K562 (cell line): Measurements from ENCODE around the gene BBS1. TPM values are rescaled to one million over a fixed set of nuclear protein-coding genes. Genes with fewer than 3 reads are reported as not detected.

Source experiments
- CTCFL ChIP-seq: IDR thresholded peaks from 2 replicates; pipeline ENCODE4 v1.6.1; 2011; ENCODE audit warnings: borderline replicate concordance, low read depth, mild to moderate bottlenecking, moderate library complexity, low read length; ENCODE audit not compliant: insufficient read depth, poor library complexity, severe bottlenecking
- EHMT2 ChIP-seq: fragments of 450-650 bp; IDR thresholded peaks from 2 replicates; pipeline ENCODE4 v1.6.1; 2018; ENCODE audit warnings: antibody characterized with exemption
- FOXP4 ChIP-seq: sonication (generic); formaldehyde crosslinking; IDR thresholded peaks from 2 replicates; pipeline ENCODE4 v1.8.0; 2022; ENCODE audit warnings: mild to moderate bottlenecking, missing genetic modification reagents, borderline replicate concordance
- ILF3 ChIP-seq: fragments of 450-650 bp; IDR thresholded peaks from 2 replicates; pipeline ENCODE4 v1.6.1; 2018; ENCODE audit warnings: antibody characterized with exemption, mild to moderate bottlenecking, moderate library complexity, borderline replicate concordance
- JUN ChIP-seq, 2 experiments: sonication (generic) in 1 of 2; formaldehyde crosslinking in 1 of 2; IDR thresholded peaks; 2 replicates each; pipeline versions ENCODE4 v1.6.1 to v1.8.0; 2012 to 2022; ENCODE audit warnings: borderline replicate concordance in 2 of 2, mild to moderate bottlenecking in 2 of 2, improper control_type of control experiment in 1 of 2, low read depth in 1 of 2, low read length in 1 of 2, missing genetic modification reagents in 1 of 2
- JUNB ChIP-seq: fragments of 450-650 bp; formaldehyde crosslinking; conservative IDR thresholded peaks from 2 replicates; pipeline ENCODE4 v1.4.0; 2020; ENCODE audit warnings: mild to moderate bottlenecking
- KLF10 ChIP-seq: fragments of 250-450 bp; sonication (Bioruptor Pico); IDR thresholded peaks from 2 replicates; pipeline ENCODE4 v1.6.1; 2021; ENCODE audit warnings: matching md5 sums
- MAFF ChIP-seq: IDR thresholded peaks from 2 replicates; pipeline ENCODE4 v1.6.1; 2012; ENCODE audit warnings: low read length, improper control_type of control experiment
- MEF2A ChIP-seq: IDR thresholded peaks from 2 replicates; pipeline ENCODE4 v1.6.1; 2011; ENCODE audit warnings: low read depth, mild to moderate bottlenecking, low read length, moderate library complexity; ENCODE audit not compliant: control insufficient read depth
- NFRKB ChIP-seq: fragments of 450-650 bp; IDR thresholded peaks from 2 replicates; pipeline ENCODE4 v1.6.1; 2016; ENCODE audit warnings: low read depth
- NR3C1 ChIP-seq: sonication (generic); formaldehyde crosslinking; IDR thresholded peaks from 2 replicates; pipeline ENCODE4 v1.8.1; 2022; ENCODE audit warnings: missing genetic modification reagents
- SIRT6 ChIP-seq: IDR thresholded peaks from one replicate; pipeline ENCODE4 v1.6.1; 2012; ENCODE audit warnings: low read depth, mild to moderate bottlenecking, control low read depth, inconsistent platforms, low read length, moderate library complexity
- USF1 ChIP-seq: sonication (generic); formaldehyde crosslinking; IDR thresholded peaks from 2 replicates; pipeline ENCODE4 v1.9.0; 2022; ENCODE audit warnings: mild to moderate bottlenecking, missing genetic modification reagents
- ZNF311 ChIP-seq: fragments of 250-450 bp; sonication (Bioruptor Pico); IDR thresholded peaks from 2 replicates; pipeline ENCODE4 v1.4.0; 2020; ENCODE audit warnings: mild to moderate bottlenecking, moderate library complexity
- polyA plus RNA-seq, 8 experiments: library from polyadenylated mRNA; depleted of rRNA in 4 of 8; stranded (reverse) in 5 of 8; unstranded in 3 of 8; fragments of >200 nt; fragmentation: Nextera tagmentation in 2 of 8; fragmentation: Illumina TruSeq in 1 of 8; extraction: Ambion mirVana in 2 of 8; extraction: Trizol in 1 of 8; gene quantifications; 2 replicates each; pipeline versions ENCODE4 v1.2.1 to v1.2.3, GENCODE V29; 2011 to 2014; ENCODE audit warnings: inconsistent platforms in 1 of 8, missing spikeins in 1 of 8
- total RNA-seq, 7 experiments: library from RNA; depleted of rRNA in 6 of 7; stranded (reverse); fragments of >200 nt in 6 of 7; fragmentation: Illumina TruSeq in 2 of 7; extraction: Trizol in 2 of 7; gene quantifications; 2 replicates each; pipeline versions ENCODE4 v1.2.1 to v1.2.3, GENCODE V29; 2011 to 2021; ENCODE audit warnings: low replicate concordance in 1 of 7

Gene BBS1
- total and polyA plus RNA-seq, 9 of the 15 experiments (the other 6 are each of a cell fraction or from before 2014, with no cell fraction given): 9.0 to 19.8 (median 12.1) TPM

GRCh38 chr11:66476841-66477251 lies 33.6 kb upstream of the BBS1 start (continued):
- TF ChIP-seq NR3C1 (no peak), JUN (IDR thresholded peaks at IDR 0.05; ENCODE audit: borderline replicate concordance, low read depth, low read length) (no peak), JUN (CRISPR knock-in tag; IDR thresholded peaks at IDR 0.05; ENCODE audit: borderline replicate concordance) (no peak), NFRKB (no peak), ZNF311 (no peak), EHMT2 (no peak), MEF2A (no peak), ILF3 (no peak), FOXP4 (CRISPR knock-in tag) (no peak), MAFF (no peak), SIRT6 (no peak), KLF10 (CRISPR knock-in tag) (no peak), USF1 (CRISPR knock-in tag) (peak; percentile 57; the same call in 1 of the 2 replicates), CTCFL (no peak), JUNB (CRISPR knock-in tag) (no peak)
